Transverse colon (tissue), 4 donors: ENCODE data around the gene LRP1B. TPM values are rescaled to one million over a fixed set of nuclear protein-coding genes. Genes with fewer than 3 reads are reported as not detected.

Source experiments
- DNase-seq: peaks from one replicate; pipeline ENCODE4 v3.0.0-alpha.2; 2019
- H3K27ac ChIP-seq, 4 donors: fragments of 200-600 bp; sonication (generic); 2 replicates each; pipeline ENCODE4 v1.5.1; 2016 to 2018; ENCODE audit warnings: inconsistent platforms in 4 of 4
- H3K27me3 ChIP-seq: fragments of 200-600 bp; sonication (generic); 2 replicates; pipeline ENCODE4 v1.5.1; 2017; ENCODE audit warnings: inconsistent platforms
- H3K36me3 ChIP-seq, 4 donors: fragments of 200-600 bp; sonication (generic); 2 replicates each; pipeline ENCODE4 v1.5.1; 2017 to 2019; ENCODE audit warnings: inconsistent platforms in 4 of 4
- H3K4me1 ChIP-seq, 4 donors: fragments of 200-600 bp; sonication (generic); 2 replicates each; pipeline ENCODE4 v1.5.1; 2017 to 2020; ENCODE audit warnings: inconsistent platforms in 4 of 4
- H3K4me3 ChIP-seq, 4 donors: fragments of 200-600 bp; sonication (generic); 1 replicate in 1 of 4; 2 replicates in 3 of 4; pipeline versions ENCODE4 v1.5.1 to v1.6.1; 2017 to 2019; ENCODE audit warnings: inconsistent platforms in 4 of 4
- H3K9me3 ChIP-seq, 2 donors: fragments of 200-600 bp; sonication (generic); 2 replicates each; pipeline ENCODE4 v1.5.1; 2017 to 2019; ENCODE audit warnings: inconsistent platforms in 2 of 2
- EP300 ChIP-seq: sonication (generic); formaldehyde crosslinking; IDR thresholded peaks from one replicate; pipeline ENCODE4 v1.6.1; 2017; ENCODE audit warnings: antibody characterized with exemption, low read depth
- POLR2A ChIP-seq: fragments of 450-650 bp; IDR thresholded peaks from one replicate; pipeline ENCODE4 v1.6.1; 2016; ENCODE audit warnings: antibody characterized with exemption, mild to moderate bottlenecking, moderate library complexity
- POLR2AphosphoS5 ChIP-seq, 3 donors: sonication (generic); formaldehyde crosslinking; IDR thresholded peaks; one replicate each; pipeline ENCODE4 v1.6.1; 2016; ENCODE audit warnings: antibody characterized with exemption in 3 of 3
- WGBS, 2 donors: methylation state at CpG; one replicate each; pipeline ENCODE4 v1.1.5; 2018; ENCODE audit warnings: low coverage in 1 of 2; 5-methylcytosine and 5-hydroxymethylcytosine counted together
- in situ Hi-C, 4 donors: fragments of 200-750 bp; cut with MboI; loops; one replicate each; pipeline versions ENCODE4 v1.15.0 to v1.15.1; 2017; ENCODE audit warnings: low sequenced_read_pairs in 3 of 4, low pct_ligation_motif_present in 1 of 4, low pct_unique_long_range_greater_than_20kb in 1 of 4
- intact Hi-C: fragments of 100-400 bp; cut with DNase I; formaldehyde crosslinking; loops from one replicate; pipeline ENCODE4 v1.15.1; 2023; ENCODE audit warnings: low total_unique reads
- total RNA-seq, 4 donors: library from RNA; depleted of rRNA; stranded (reverse); fragments of >200 nt; gene quantifications; one replicate each; pipeline ENCODE4 v1.1.0, GENCODE V29; 2016
- TF ChIP-seq, protein P1 (sequence below), 5 experiments: fragments of 200-600 bp in 3 of 5; fragments of 450-650 bp in 2 of 5; sonication (generic) in 3 of 5; IDR thresholded peaks; 1 replicate in 2 of 5; 2 replicates in 3 of 5; pipeline ENCODE4 v1.5.1; 2016 to 2017; ENCODE audit warnings: antibody characterized with exemption in 5 of 5, inconsistent platforms in 3 of 5, mild to moderate bottlenecking in 2 of 5, moderate library complexity in 1 of 5

Gene LRP1B
- total RNA-seq, 4 donors from 2014 or later = 0.48 to 5.4 (median 0.82) TPM; not detected in 1

DNA sequence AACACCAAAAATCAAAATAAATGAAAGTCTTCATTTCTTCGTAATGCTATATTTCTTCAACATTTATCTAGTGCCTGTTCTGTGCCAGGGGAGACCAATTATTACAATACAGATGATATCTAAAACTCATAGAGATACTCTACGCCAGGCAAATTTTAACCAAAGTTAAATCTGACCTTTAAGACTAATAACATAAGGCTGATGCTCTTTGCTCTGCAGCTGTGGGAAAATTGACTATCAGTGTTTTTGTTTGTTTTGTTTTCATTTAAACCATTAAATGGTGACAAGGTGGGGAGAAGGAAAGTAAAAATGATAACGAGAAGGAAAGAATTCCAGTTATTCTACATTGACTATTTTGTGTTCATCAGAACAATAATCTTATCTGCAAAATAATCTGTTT, 406.4 kb downstream of the LRP1B start:
- no peak for TF ChIP-seq POLR2A
- TF ChIP-seq, protein P1, sequence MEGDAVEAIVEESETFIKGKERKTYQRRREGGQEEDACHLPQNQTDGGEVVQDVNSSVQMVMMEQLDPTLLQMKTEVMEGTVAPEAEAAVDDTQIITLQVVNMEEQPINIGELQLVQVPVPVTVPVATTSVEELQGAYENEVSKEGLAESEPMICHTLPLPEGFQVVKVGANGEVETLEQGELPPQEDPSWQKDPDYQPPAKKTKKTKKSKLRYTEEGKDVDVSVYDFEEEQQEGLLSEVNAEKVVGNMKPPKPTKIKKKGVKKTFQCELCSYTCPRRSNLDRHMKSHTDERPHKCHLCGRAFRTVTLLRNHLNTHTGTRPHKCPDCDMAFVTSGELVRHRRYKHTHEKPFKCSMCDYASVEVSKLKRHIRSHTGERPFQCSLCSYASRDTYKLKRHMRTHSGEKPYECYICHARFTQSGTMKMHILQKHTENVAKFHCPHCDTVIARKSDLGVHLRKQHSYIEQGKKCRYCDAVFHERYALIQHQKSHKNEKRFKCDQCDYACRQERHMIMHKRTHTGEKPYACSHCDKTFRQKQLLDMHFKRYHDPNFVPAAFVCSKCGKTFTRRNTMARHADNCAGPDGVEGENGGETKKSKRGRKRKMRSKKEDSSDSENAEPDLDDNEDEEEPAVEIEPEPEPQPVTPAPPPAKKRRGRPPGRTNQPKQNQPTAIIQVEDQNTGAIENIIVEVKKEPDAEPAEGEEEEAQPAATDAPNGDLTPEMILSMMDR (IDR thresholded peaks at IDR 0.05) = no peak
- no peak for TF ChIP-seq EP300
- Histone ChIP-seq H3K27me3 (no peaks in the 10 kb centered on the region), H3K27ac (no peak overlapping the region), H3K4me1 (no peaks in the 10 kb centered on the region), H3K4me3 (no peak overlapping the region), H3K36me3 (no peaks in the 10 kb centered on the region), H3K9me3 (no peaks in the 10 kb centered on the region)
- intact Hi-C loops = no loop called here
- DNase-seq = no peak
- whole genome bisulfite sequencing, 2 donors = 82% methylated on average over 3 of the region's 3 CpGs
- in situ Hi-C loops = no loop called here

- H3K27me3 ChIP-seq = no peaks in the 10 kb centered on the region
- intact Hi-C loops (no loop called here), in situ Hi-C loops (no loop called here)
Measured at GRCh38 chr2:141723814-141724213, 407.0 kb downstream of the LRP1B start.

DNA sequence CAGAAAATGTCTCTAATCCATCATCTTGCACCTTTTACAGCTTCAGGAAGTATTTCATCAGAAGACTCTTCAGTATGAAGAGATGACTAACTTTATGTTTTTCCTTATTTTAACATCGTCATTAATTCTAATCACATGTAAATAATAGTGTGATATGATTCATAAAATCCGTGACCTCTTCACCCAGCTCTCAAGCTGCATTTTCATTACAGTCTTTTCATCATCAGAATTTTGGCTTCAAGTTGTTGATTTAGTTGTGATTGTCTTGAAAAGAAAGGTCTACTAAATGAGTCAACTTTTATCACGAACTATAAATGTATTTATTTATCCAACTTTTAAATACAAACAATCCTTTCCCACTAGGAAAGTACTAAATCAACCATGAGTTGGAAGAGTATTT, 410.3 kb downstream of the LRP1B start:
- no peak overlapping the region for H3K4me3 ChIP-seq
- in situ Hi-C loops = no loop called here
- no peaks in the 10 kb centered on the region for H3K9me3 ChIP-seq
- DNase-seq = no peak
- H3K27ac ChIP-seq = no peak overlapping the region
- TF ChIP-seq EP300 (no peak), POLR2AphosphoS5 (IDR thresholded peaks at IDR 0.05) (no peak), POLR2A (no peak)
- TF ChIP-seq, protein P1 (IDR thresholded peaks at IDR 0.05) = no peak
- intact Hi-C loops = no loop called here
- no peaks in the 10 kb centered on the region for H3K4me1 ChIP-seq
- WGBS, 2 donors = 57 to 65% methylated on average over 3 of the region's 3 CpGs
- H3K27me3 ChIP-seq = no peaks in the 10 kb centered on the region
- no peaks in the 10 kb centered on the region for H3K36me3 ChIP-seq

More at GRCh38 chr2:141723814-141724213, 407.0 kb downstream of the LRP1B start:
- H3K4me3 ChIP-seq = no peak overlapping the region
- no peaks in the 10 kb centered on the region for H3K36me3 ChIP-seq
- TF ChIP-seq POLR2A = no peak
- H3K9me3 ChIP-seq = no peaks in the 10 kb centered on the region
- whole genome bisulfite sequencing, 2 donors = 69 to 77% methylated on average over 2 of the region's 2 CpGs
- no peaks in the 10 kb centered on the region for H3K4me1 ChIP-seq
- H3K27ac ChIP-seq = no peak overlapping the region
- DNase-seq = no peak

GRCh38 chr2:141714496-141714895, 416.3 kb downstream of the LRP1B start:
- WGBS, 2 donors = 40 to 43% methylated on average over 1 of the region's 1 CpG
- in situ Hi-C loops = no loop called here
- no peaks in the 10 kb centered on the region for H3K27me3 ChIP-seq
- H3K36me3 ChIP-seq = no peaks in the 10 kb centered on the region
- intact Hi-C loops = no loop called here
- H3K4me1 ChIP-seq = no peaks in the 10 kb centered on the region
- H3K9me3 ChIP-seq = no peaks in the 10 kb centered on the region
- TF ChIP-seq POLR2A = no peak
- no peak for TF ChIP-seq POLR2AphosphoS5 (IDR thresholded peaks at IDR 0.05)
- TF ChIP-seq, protein P1 (IDR thresholded peaks at IDR 0.05) = no peak
- TF ChIP-seq EP300 = no peak
- no peak overlapping the region for H3K4me3 ChIP-seq
- no peak for DNase-seq
- no peak overlapping the region for H3K27ac ChIP-seq

- in situ Hi-C loops (no loop called here), intact Hi-C loops (no loop called here)
- no peaks in the 10 kb centered on the region for H3K4me1 ChIP-seq
- H3K27me3 ChIP-seq = no peaks in the 10 kb centered on the region
- H3K4me3 ChIP-seq = no peak overlapping the region
- no peaks in the 10 kb centered on the region for H3K36me3 ChIP-seq
- H3K27ac ChIP-seq = no peak overlapping the region
- 44 to 83% methylated on average over 1 of the region's 1 CpG for whole genome bisulfite sequencing, 2 donors
- H3K9me3 ChIP-seq = no peaks in the 10 kb centered on the region
- TF ChIP-seq EP300 = no peak
- TF ChIP-seq POLR2AphosphoS5 (IDR thresholded peaks at IDR 0.05) = no peak
- no peak for TF ChIP-seq POLR2A
- TF ChIP-seq, protein P1 (IDR thresholded peaks at IDR 0.05) = no peak
- DNase-seq = no peak
Measured at GRCh38 chr2:141711627-141712026, 419.2 kb downstream of the LRP1B start.
